SK-N-SH (cell line): ENCODE measurements around the gene DYRK1A.

ENCODE experiments used
- CTCF ChIP-seq: fragments of 200-600 bp; sonication (generic); IDR thresholded peaks from 2 replicates; pipeline ENCODE4 v1.6.1; 2017; ENCODE audit warnings: antibody characterized with exemption, mild to moderate bottlenecking, moderate library complexity
- EP300 ChIP-seq, 2 experiments: IDR thresholded peaks; 2 replicates each; pipeline versions ENCODE4 v1.4.0 to v1.6.1; 2012; ENCODE audit warnings: borderline replicate concordance in 1 of 2, low read depth in 1 of 2, low read length in 1 of 2
- EZH2phosphoT487 ChIP-seq: fragments of 200-600 bp; sonication (generic); IDR thresholded peaks from 2 replicates; pipeline ENCODE4 v1.6.1; 2017; ENCODE audit warnings: low read depth, mixed run types, mild to moderate bottlenecking, antibody characterized with exemption, moderate library complexity, borderline replicate concordance
- IRF3 ChIP-seq: fragments of 150-350 bp; IDR thresholded peaks from 2 replicates; pipeline ENCODE4 v1.6.1; 2016; ENCODE audit warnings: mild to moderate bottlenecking, low read depth, low read length
- MAX ChIP-seq: IDR thresholded peaks from 2 replicates; pipeline ENCODE4 v1.4.0; 2012; ENCODE audit warnings: low read depth
- POLR2AphosphoS5 ChIP-seq: IDR thresholded peaks from 2 replicates; pipeline ENCODE4 v1.6.1; 2012; ENCODE audit warnings: low read depth, low read length
- RAD21 ChIP-seq: IDR thresholded peaks from 2 replicates; pipeline ENCODE4 v1.6.1; 2012; ENCODE audit warnings: mild to moderate bottlenecking, low read length
- SIN3A ChIP-seq: IDR thresholded peaks from 2 replicates; pipeline ENCODE4 v1.6.1; 2012; ENCODE audit warnings: low read depth, mild to moderate bottlenecking, low read length, moderate library complexity, borderline replicate concordance
- TAF1 ChIP-seq: IDR thresholded peaks from 2 replicates; pipeline ENCODE4 v1.6.1; 2012; ENCODE audit warnings: low read depth, mild to moderate bottlenecking, low read length, moderate library complexity, borderline replicate concordance

GRCh38 chr21:37508341-37508740 lies 141.8 kb downstream of the DYRK1A start:
- TF ChIP-seq EP300 (IDR thresholded peaks at IDR 0.05; ENCODE audit: borderline replicate concordance in 1 of 2, low read depth in 1 of 2, low read length in 1 of 2) (no peak), MAX (no peak), RAD21 (no peak), CTCF (no peak), TAF1 (no peak), IRF3 (no peak), SIN3A (no peak), POLR2AphosphoS5 (no peak), EZH2phosphoT487 (no peak)
